ENCODE data around the gene CD9. TPM values are rescaled to one million over a fixed set of nuclear protein-coding genes. Genes with fewer than 3 reads are reported as not detected.
A peak's percentile ranks its signal among the peaks of the same experiment; 100 is the strongest.

The CD9 gene
- total and polyA plus RNA-seq, 2 of the 8 experiments (the other 6 are each of a cell fraction or from before 2014, with no cell fraction given): 168 to 319 TPM

DNA sequence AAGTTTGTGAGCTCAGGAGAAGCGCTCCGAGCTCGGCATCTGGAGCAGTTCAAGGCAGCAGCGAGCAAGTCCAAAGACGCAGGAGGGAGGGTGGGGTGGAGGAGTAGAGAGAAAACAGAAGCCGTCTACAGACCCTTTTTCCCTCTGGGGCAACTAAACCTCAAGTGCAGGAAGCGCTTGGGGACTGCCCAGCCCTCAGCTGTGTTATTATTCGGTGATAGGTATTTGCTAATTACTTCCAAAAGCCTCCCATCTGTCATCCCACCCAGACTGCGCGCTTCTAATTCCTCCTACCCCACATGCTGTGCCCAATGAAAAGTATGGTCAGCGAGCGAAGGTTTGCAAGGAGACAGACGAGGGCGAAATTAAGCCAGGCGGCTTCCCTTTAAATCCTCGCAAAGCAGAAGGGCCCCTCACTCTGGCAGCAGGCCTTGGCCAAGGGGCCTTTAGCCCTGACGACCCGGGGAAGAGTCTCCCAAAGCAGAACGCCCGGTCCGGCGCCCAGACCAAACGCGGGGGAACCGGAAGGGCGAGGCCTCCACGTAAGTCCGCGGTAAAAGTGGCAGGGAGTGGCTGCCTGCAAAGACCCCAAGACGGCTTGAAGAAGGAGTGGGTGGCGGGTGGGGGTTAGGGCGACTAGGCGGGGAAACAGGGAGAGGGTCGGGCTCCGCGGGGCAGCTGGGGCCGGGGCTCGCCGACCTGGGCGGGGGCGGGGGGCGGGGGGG lies 507 bp upstream of the CD9 start (continued):
- TF ChIP-seq, protein P1, sequence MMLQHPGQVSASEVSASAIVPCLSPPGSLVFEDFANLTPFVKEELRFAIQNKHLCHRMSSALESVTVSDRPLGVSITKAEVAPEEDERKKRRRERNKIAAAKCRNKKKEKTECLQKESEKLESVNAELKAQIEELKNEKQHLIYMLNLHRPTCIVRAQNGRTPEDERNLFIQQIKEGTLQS (IDR thresholded peaks at IDR 0.05; ENCODE audit: insufficient read depth, low read depth, low read length): no peak
- TF ChIP-seq CHD2 (IDR thresholded peaks at IDR 0.05; ENCODE audit: low read length): no peak
- TF ChIP-seq EZH2 (IDR thresholded peaks at IDR 0.05; ENCODE audit: low read depth, low read length, severe bottlenecking): no peak
- TF ChIP-seq SIRT6 (IDR thresholded peaks at IDR 0.05; ENCODE audit: low read length): no peak
- TF ChIP-seq, protein P2, sequence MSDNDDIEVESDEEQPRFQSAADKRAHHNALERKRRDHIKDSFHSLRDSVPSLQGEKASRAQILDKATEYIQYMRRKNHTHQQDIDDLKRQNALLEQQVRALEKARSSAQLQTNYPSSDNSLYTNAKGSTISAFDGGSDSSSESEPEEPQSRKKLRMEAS (IDR thresholded peaks at IDR 0.05): peak; percentile 83
- TF ChIP-seq, protein P3, sequence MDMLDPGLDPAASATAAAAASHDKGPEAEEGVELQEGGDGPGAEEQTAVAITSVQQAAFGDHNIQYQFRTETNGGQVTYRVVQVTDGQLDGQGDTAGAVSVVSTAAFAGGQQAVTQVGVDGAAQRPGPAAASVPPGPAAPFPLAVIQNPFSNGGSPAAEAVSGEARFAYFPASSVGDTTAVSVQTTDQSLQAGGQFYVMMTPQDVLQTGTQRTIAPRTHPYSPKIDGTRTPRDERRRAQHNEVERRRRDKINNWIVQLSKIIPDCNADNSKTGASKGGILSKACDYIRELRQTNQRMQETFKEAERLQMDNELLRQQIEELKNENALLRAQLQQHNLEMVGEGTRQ (IDR thresholded peaks at IDR 0.05; ENCODE audit: low read length): no peak
- TF ChIP-seq CREB1 (IDR thresholded peaks at IDR 0.05): no peak
- TF ChIP-seq SIN3A (conservative IDR thresholded peaks at IDR 0.05 in 1 of 2, IDR thresholded peaks at IDR 0.05 in 1 of 2; ENCODE audit: low read depth in 1 of 2, low read length in 2 of 2): no peak
- TF ChIP-seq ASH2L (IDR thresholded peaks at IDR 0.05; ENCODE audit: low read length): peak; percentile 68
- TF ChIP-seq JUND (IDR thresholded peaks at IDR 0.05; ENCODE audit: low read length): no peak
- TF ChIP-seq SIX5 (IDR thresholded peaks at IDR 0.05; ENCODE audit: low read depth, low read length): no peak
- no peak for TF ChIP-seq RXRA (IDR thresholded peaks at IDR 0.05; ENCODE audit: insufficient read depth, low read depth, low read length)
- TF ChIP-seq, protein P4, sequence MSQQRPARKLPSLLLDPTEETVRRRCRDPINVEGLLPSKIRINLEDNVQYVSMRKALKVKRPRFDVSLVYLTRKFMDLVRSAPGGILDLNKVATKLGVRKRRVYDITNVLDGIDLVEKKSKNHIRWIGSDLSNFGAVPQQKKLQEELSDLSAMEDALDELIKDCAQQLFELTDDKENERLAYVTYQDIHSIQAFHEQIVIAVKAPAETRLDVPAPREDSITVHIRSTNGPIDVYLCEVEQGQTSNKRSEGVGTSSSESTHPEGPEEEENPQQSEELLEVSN (IDR thresholded peaks at IDR 0.05): peak; percentile 65
- no peak for TF ChIP-seq SAP30 (IDR thresholded peaks at IDR 0.05; ENCODE audit: insufficient read depth, insufficient replicate concordance, low read length)
- peak in 1 of 2 experiments; percentile 44; a peak in 1 of 3 replicates for TF ChIP-seq POLR2A (IDR thresholded peaks at IDR 0.05; ENCODE audit: control extremely low read depth in 1 of 2, low read depth in 2 of 2, low read length in 2 of 2)
- TF ChIP-seq GABPA (IDR thresholded peaks at IDR 0.05; ENCODE audit: borderline replicate concordance, insufficient read depth, low read length): 0 out of 2 replicates have a peak, but pooled peaks have one; percentile 16
- TF ChIP-seq NRF1 (IDR thresholded peaks at IDR 0.05; ENCODE audit: low read depth, low read length): no peak
- TF ChIP-seq EP300 (IDR thresholded peaks at IDR 0.05; ENCODE audit: borderline replicate concordance in 1 of 2, low read depth in 2 of 2, low read length in 2 of 2): no peak
- no peak for TF ChIP-seq SP1 (IDR thresholded peaks at IDR 0.05; ENCODE audit: low read depth, low read length)
- no peak for TF ChIP-seq PHF8 (conservative IDR thresholded peaks at IDR 0.05; ENCODE audit: low read depth, low read length)
- TF ChIP-seq SP4 (IDR thresholded peaks at IDR 0.05; ENCODE audit: low read length): no peak
- no peak for TF ChIP-seq FOSL1 (IDR thresholded peaks at IDR 0.05; ENCODE audit: insufficient read depth, low read depth, low read length)

Data from H1 (cell line).